HS-27A (cell line): ENCODE data around the gene PRKCD.

Experiments
- DNase-seq: peaks from one replicate; pipeline ENCODE4 v3.0.0-alpha.2; 2012; ENCODE audit warnings: low read depth, missing footprints

PRKCD gene

DNA sequence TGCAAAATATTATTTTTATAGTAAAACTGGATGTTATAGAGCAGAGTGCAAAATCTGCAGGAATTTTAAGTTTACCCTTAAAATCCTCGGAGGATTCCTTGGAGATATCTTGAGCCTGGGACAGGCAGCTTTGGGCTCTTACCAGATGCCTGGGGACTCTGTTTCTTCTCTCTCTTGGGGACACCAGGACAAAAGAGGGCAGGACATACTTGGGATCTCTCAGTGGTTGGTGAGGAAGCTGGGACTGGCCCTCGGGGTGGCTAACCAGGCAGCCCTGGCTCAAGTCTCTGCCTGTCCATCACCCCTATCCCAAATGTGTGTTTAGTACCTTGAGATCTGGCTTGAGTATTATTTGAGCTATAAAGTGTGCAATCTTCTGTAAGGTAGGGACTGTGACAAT is 56.2 kb downstream of the PRKCD start:
- no peak for DNase-seq

GRCh38 chr3:53218131-53218530 is 57.1 kb downstream of the PRKCD start:
- no peak for DNase-seq

GRCh38 chr3:53219895-53220483 is 59.0 kb downstream of the PRKCD start:
- peak; percentile 46 for DNase-seq

DNA sequence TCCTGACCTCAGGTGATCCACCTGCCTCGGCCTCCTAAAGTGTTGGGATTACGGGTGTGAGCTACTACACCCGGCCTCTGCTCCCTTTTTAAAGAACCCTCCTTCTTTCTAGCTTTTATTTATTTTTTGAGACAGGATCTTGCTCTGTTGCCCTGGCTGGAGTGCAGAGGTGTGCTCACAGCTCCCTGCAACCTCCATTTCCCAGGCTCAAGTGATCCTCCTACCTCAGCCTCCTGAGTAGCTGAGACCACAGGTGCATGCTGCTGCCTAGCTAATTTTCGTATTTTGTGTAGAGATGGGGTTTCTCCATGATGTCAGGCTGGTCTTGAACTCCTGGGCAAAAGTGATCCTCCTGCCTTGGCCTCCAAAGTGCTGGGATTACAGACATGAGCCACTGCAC is 60.3 kb downstream of the PRKCD start:
- DNase-seq = no peak

GRCh38 chr3:53221827-53222182 is 60.8 kb downstream of the PRKCD start:
- no peak for DNase-seq

DNA sequence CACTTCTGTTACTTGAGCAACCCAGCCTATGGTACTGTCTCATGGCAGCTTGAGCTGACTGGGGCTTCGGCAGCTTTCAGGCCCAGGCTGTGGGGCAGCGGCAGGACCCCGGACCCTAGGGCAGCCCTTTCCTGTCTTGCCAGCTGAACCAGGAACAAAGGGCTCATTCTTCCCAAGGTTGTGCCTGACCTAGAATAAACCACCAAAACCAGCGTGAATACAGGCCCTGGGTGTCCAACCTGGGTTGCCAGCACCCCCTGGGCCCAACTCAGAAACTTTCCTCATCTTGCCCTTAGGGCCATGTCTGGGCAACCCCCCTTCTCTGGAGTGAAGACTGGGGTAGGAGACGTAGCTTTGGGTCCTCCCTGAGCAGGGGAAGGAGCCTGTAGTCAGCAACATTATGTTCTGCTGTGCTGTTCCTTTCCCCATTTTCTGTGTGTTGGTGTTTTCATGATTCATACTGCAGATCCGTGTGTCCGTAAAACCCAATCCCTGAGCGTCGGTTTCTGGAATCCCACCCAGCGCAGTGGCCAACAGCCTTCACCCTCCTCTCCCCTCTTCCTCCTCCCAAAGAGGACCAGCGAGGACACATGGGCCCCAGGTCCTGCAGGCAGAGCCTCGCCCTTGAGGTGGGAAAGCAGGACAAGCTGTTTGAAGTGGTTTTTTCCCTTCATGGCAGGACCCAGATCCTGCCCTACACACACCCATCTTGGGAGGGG is 61.3 kb downstream of the PRKCD start:
- DNase-seq = no peak

DNA sequence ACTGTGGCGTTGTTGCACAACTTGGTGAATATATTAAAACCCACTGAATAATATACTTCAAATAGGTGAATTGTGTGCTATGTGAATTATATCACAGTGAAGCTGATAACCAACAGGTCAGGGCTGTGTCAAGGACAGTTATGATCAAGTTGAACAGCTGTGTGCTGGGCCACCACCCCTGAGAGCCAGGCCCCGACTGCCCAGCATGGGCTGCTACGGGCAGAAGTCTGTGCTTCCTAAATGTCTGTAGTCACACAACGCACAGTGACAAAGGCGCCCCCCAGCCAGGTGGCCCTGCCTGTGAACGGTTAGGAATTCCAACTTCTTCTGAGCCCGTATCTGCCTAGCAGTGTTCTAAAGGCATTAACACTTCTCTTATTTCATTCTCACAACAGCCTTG is 62.0 kb downstream of the PRKCD start:
- no peak for DNase-seq

- DNase-seq = no peak
Observed at GRCh38 chr3:53223541-53223966, 62.5 kb downstream of the PRKCD start.

DNA sequence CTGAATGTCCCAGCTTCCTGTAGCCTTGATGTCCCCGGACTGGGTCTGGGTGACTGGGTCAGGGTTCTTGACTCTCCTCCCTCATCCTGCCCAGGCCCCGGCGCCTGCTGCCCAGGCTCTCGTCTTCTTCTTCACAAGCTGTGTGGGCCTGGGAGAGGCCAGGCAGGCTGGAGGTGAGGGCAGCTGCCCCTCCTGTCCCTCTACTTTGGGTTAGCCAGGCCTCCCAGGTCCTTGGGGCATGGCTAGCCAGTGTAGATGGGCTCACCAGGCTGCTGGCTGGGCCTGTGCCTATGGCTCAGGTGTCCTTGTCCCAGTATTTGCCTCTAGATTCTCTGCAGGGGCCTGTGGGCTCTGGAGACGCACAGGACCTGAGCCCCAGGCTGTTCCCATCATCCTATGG is 63.0 kb downstream of the PRKCD start:
- DNase-seq = no peak

DNA sequence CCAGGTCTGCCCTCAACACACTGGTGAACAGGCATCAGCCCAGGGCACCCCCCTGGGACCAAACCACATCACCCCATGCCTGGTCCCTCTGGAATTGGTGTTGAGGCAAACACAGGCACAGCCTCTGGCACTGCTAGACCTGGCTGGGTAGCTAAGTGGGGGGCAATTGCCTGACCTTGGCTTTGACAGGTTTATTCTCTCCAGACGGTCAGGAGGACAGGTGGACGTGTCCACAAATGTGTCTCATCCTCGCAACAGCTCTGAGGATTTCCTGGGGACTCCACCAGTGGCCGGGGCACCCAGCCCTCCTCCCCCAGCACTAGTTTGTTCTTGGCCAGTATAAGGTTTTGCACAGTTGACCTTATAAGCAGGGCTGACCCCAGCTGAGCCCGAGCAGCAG is 63.5 kb downstream of the PRKCD start:
- DNase-seq = no peak

DNA sequence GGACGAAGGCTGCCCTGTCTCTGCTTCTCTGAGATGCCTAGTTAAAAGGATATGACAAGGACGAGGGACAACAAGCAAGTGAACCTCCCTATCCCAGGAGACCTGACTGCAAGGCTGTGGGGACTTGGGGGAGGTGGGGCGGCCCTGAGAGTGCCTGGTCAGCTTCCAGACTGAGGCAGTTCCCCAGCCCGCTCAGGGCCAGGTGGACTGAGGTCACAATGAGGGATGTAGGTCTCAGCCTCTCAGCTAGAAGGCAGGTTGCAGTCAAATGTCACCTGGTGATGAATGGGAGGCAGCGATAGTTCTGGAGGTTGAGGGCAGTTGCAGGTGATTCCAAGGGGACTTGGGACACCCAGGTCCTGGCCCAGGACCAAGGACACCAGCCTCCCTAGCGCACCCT is 64.2 kb downstream of the PRKCD start:
- no peak for DNase-seq

GRCh38 chr3:53225651-53226050 is 64.6 kb downstream of the PRKCD start:
- DNase-seq = no peak

DNA sequence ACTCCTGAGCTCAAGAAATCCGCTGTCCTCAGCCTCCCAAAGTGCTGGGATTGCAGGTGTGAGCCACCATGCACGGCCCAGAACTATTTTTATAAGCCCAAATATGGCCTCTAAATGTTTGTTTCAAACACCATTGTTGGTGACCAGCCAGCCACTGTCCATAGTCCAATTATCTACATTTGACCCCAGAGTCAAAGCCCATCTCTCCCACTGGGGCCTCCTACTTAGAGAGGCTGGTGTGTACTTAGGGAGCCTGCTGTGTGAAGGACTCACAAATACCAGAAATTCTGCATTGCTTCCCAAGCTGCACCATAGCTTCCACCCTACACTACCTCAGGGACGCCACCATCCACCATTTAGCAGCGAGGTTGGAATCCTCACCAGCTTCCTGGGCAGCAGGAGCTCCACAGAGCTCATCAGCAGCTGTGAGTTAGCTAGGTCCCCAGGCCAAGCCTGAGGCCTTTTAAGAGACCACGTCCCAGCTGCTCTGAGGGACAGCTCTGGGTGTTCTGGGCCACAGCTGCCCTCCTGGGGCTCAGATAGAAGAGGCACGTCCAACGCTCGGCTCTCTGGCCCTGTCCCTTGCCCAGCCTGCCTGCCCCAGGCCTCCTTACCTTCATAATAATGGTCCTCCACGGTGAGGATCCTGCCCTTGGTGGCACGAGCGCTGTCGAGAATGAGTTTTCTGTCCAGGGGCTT is 65.3 kb downstream of the PRKCD start:
- no peak for DNase-seq

DNA sequence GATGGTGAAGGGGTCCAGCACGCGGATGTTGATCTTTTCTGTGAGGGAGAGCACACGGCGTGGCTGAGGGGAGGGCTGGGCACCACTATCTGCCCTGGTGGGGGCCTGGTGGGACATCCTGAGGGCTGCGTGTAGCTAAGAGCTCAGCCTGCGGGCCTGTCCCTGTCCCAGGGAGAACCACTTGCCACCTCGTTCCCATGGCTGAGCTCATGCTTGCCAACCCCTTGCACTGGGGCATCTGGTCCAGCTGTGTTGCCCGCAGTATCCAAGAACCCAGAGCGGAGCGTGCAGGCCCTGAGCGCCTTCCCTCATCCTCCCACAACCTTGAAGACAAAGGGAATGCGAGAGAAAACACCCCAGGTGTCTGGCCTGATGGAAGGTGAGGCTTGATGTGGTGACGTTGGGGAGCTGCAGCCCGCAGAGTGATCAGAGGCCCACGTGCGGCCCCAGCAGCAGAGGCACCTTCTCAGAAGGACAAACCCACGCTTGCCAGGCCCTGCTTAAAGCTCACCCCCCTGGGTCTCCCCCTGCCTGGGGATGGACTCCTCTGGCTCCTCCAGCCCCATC is 65.9 kb downstream of the PRKCD start:
- no peak for DNase-seq

- no peak for DNase-seq
Observed at GRCh38 chr3:53227993-53228885, 67.2 kb downstream of the PRKCD start.

DNA sequence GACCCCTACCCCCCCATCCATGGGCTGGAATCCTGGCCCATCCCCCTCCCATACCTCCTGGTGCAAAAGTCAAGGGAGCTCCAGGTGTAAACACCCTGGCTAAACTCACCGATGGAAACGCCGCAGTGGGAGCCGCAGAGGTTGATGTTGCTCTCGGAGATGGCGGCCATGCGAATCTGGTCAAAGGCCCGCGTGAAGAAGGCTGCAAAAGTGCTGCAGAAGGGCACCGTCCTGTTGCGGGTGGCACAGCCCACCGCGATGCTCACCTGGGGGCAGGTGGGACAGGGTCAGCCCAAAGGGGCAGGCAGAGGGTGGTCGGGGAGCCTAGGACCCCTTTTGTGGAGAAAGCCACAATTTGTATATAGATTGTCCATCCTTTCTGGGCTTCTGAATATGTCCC is 68.2 kb downstream of the PRKCD start:
- no peak for DNase-seq

- no peak for DNase-seq
Observed at GRCh38 chr3:53229606-53230005, 68.6 kb downstream of the PRKCD start.

- DNase-seq = no peak
Observed at GRCh38 chr3:53230041-53230621, 69.1 kb downstream of the PRKCD start.

- no peak for DNase-seq
Observed at GRCh38 chr3:53230789-53231188, 69.8 kb downstream of the PRKCD start.

DNA sequence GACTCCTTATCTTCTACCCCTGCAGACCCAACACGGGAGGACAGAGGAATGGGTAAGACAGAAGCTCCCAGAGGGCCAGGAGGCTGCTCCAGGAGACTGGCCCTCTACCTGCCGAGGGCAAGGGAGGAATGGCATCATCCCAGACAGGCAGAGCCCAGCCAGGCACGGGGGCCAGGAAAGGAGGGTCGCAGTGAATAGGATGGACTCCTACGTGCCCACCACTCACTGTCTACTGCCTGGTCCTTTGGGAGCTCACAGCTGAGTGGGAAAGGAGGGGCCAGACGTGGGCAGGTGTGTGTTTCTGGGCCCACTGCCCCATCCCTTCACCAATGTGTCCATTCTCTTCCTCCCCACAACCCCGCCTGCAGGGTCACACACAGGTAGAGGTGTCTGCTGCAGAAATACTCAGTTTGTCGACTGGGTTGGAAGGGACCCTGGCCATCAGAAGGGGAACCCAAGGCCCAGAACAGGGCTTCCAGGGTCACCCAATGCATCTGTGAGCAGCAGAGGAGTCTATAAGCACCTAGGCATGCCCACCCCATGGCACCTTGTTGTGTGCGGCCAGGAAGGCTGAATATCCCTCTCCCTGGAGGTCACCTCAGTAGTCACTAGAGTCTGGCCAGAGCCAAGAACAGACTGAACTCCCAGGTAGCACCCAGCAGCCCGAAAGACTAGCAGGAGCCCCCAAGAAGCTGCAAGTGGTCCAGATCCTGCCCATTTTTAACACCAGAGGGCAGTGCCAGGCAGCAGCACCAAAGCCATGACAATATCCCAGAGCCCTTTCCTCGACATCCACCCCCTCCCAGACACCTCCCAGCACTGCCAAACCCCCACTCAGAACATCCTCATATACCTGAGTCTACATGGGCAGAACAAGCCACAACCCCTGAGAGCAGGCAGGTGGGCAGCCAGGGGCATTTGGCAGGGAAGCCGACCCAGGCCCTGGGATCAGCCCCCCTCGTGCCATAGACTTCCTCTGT is 70.8 kb downstream of the PRKCD start:
- no peak for DNase-seq
